GM06990 (cell line): ENCODE results near the gene SORL1-AS1.
"Not testable (repeated sequence)": the region's sequence is repeated elsewhere in the genome, so short reads cannot be mapped to it uniquely, and the experiment has no call there.

Source experiments
- DNase-seq: peaks from one replicate; pipeline ENCODE4 v3.0.0-alpha.2; 2011; ENCODE audit not compliant: insufficient read length; ENCODE audit errors: extremely low read depth
- H3K27me3 ChIP-seq: replicated peaks from 2 replicates; pipeline ENCODE4 v1.6.0; 2011; ENCODE audit warnings: low read length; ENCODE audit not compliant: control insufficient read depth, insufficient read depth
- H3K36me3 ChIP-seq: 2 replicates; pipeline ENCODE4 v1.5.1; 2011; ENCODE audit warnings: low read length; ENCODE audit not compliant: control insufficient read depth, insufficient read depth
- H3K4me3 ChIP-seq: replicated peaks from 2 replicates; pipeline ENCODE4 v1.5.1; 2011; ENCODE audit warnings: low read depth, mild to moderate bottlenecking, control low read depth, low read length
- CTCF ChIP-seq: IDR thresholded peaks from 2 replicates; pipeline ENCODE4 v1.5.1; 2011; ENCODE audit warnings: low read length, control low read depth, mild to moderate bottlenecking, inconsistent platforms; ENCODE audit not compliant: insufficient read depth, poor library complexity, severe bottlenecking

SORL1-AS1 gene

GRCh38 chr11:121486054-121486453 is 33.3 kb upstream of the SORL1-AS1 start:
- Histone ChIP-seq H3K4me3 (no peak overlapping the region), H3K27me3 (no peaks in the 10 kb centered on the region), H3K36me3 (peaks cover 29% of the 10 kb centered on the region)
- DNase-seq = no peak
- TF ChIP-seq CTCF = no peak

GRCh38 chr11:121485216-121485615 is 32.4 kb upstream of the SORL1-AS1 start:
- no peak for TF ChIP-seq CTCF
- Histone ChIP-seq H3K4me3 (no peak overlapping the region), H3K27me3 (no peaks in the 10 kb centered on the region), H3K36me3 (peaks cover 29% of the 10 kb centered on the region)
- no peak for DNase-seq

GRCh38 chr11:121483805-121484480 is 31.2 kb upstream of the SORL1-AS1 start:
- no peak overlapping the region for H3K4me3 ChIP-seq
- TF ChIP-seq CTCF = no peak
- H3K27me3 ChIP-seq = no peaks in the 10 kb centered on the region
- DNase-seq = no peak
- peaks cover 27% of the 10 kb centered on the region for H3K36me3 ChIP-seq

GRCh38 chr11:121482231-121483129 is 29.7 kb upstream of the SORL1-AS1 start:
- H3K4me3 ChIP-seq = peak overlapping the region; percentile 64

GRCh38 chr11:121481484-121482230 is 28.9 kb upstream of the SORL1-AS1 start:
- peak; percentile 70 for DNase-seq
- H3K36me3 ChIP-seq = peaks cover 20% of the 10 kb centered on the region
- H3K27me3 ChIP-seq = not testable (repeated sequence)
- peak overlapping the region; percentile 64 for H3K4me3 ChIP-seq

More at GRCh38 chr11:121482231-121483129, 29.7 kb upstream of the SORL1-AS1 start:
- peak; percentile 55 for DNase-seq
- H3K36me3 ChIP-seq = peaks cover 26% of the 10 kb centered on the region
- H3K27me3 ChIP-seq = no peaks in the 10 kb centered on the region
- no peak for TF ChIP-seq CTCF
